Fibroblast of villous mesenchyme (primary cell): ENCODE data around the gene SUN3. TPM values are rescaled to one million over a fixed set of nuclear protein-coding genes. Genes with fewer than 3 reads are reported as not detected.
"Not testable (repeated sequence)": the region's sequence is repeated elsewhere in the genome, so short reads cannot be mapped to it uniquely, and the experiment has no call there.

Source experiments
- DNase-seq: peaks from one replicate; pipeline ENCODE4 v3.0.0-alpha.2; 2010; ENCODE audit warnings: low read depth
- H3K4me3 ChIP-seq: 2 replicates; pipeline ENCODE4 v1.5.1; 2011; ENCODE audit warnings: low read depth, mild to moderate bottlenecking, low read length
- CTCF ChIP-seq: IDR thresholded peaks from 2 replicates; pipeline ENCODE4 v1.5.1; 2012; ENCODE audit warnings: low read depth, mild to moderate bottlenecking, low read length; ENCODE audit not compliant: insufficient read depth
- total RNA-seq: library from RNA; depleted of rRNA; stranded (reverse); fragments of >200 nt; gene quantifications from 2 replicates; pipeline ENCODE4 v1.2.3, GENCODE V29; 2012

SUN3 gene
- total RNA-seq, 1 donor: not detected

- DNase-seq: no peak
- H3K4me3 ChIP-seq: no peak overlapping the region
- TF ChIP-seq CTCF: no peak
Observed at GRCh38 chr7:47982610-47983009, 46.3 kb downstream of the SUN3 start.

- DNase-seq, H3K4me3 ChIP-seq: not testable (repeated sequence)
Observed at GRCh38 chr7:47980648-47981047, 48.3 kb downstream of the SUN3 start.

GRCh38 chr7:47979832-47980181, 49.1 kb downstream of the SUN3 start:
- TF ChIP-seq CTCF: no peak
- DNase-seq: no peak
- H3K4me3 ChIP-seq: peak overlapping the region; percentile 79

- peak within 1 kb of the TSS; percentile 79 for H3K4me3 ChIP-seq
- no peak for TF ChIP-seq CTCF
- DNase-seq: peak; percentile 82
Observed at GRCh38 chr7:47979145-47979831, 49.6 kb downstream of the SUN3 start, which contains the start of gene HUS1. Gene HUS1, minus strand, starts transcription at chr7:47979615. Its CDS starts 96 bp downstream, at chr7:47979519.

GRCh38 chr7:47978790-47979144, 50.1 kb downstream of the SUN3 start:
- H3K4me3 ChIP-seq: peak overlapping the region; percentile 79
- no peak for TF ChIP-seq CTCF
- DNase-seq: no peak

GRCh38 chr7:47973739-47974138, 55.2 kb downstream of the SUN3 start:
- TF ChIP-seq CTCF: no peak

GRCh38 chr7:47970761-47971160, 58.1 kb downstream of the SUN3 start:
- no peak overlapping the region for H3K4me3 ChIP-seq
- no peak for TF ChIP-seq CTCF
- peak; percentile 78 for DNase-seq

More at GRCh38 chr7:47973739-47974138, 55.2 kb downstream of the SUN3 start:
- no peak for DNase-seq
- no peak overlapping the region for H3K4me3 ChIP-seq
